Lung (tissue), 12 donors: ENCODE data around the gene NGEF. TPM values are rescaled to one million over a fixed set of nuclear protein-coding genes. Genes with fewer than 3 reads are reported as not detected.

Experiments
- ATAC-seq: fragments of 200-7000 bp; cut with Tn5 transposase; one replicate; pipeline ENCODE4 v1.9.1; 2020; ENCODE audit warnings: moderate number of reproducible peaks; ENCODE audit not compliant: insufficient read depth, low FRiP score
- DNase-seq, 3 donors: peaks; one replicate each; pipeline ENCODE4 v3.0.0-alpha.2; 2013 to 2017
- H3K27ac ChIP-seq, 2 donors: one replicate each; pipeline ENCODE4 v1.5.1; 2013; ENCODE audit warnings: mild to moderate bottlenecking in 2 of 2, moderate library complexity in 2 of 2, control low read depth in 1 of 2, inconsistent platforms in 1 of 2, low read depth in 1 of 2, low read length in 1 of 2
- H3K27me3 ChIP-seq, 3 donors: one replicate each; pipeline ENCODE4 v1.5.1; 2013; ENCODE audit warnings: low read length in 2 of 3; ENCODE audit not compliant: control insufficient read depth in 3 of 3, insufficient read depth in 3 of 3
- H3K36me3 ChIP-seq, 4 donors: one replicate each; pipeline ENCODE4 v1.5.1; 2013; ENCODE audit warnings: low read length in 4 of 4, mild to moderate bottlenecking in 1 of 4, moderate library complexity in 1 of 4; ENCODE audit not compliant: control insufficient read depth in 4 of 4, insufficient read depth in 4 of 4
- H3K4me1 ChIP-seq, 5 donors: one replicate each; pipeline ENCODE4 v1.5.1; 2013; ENCODE audit warnings: low read length in 5 of 5, mild to moderate bottlenecking in 2 of 5, moderate library complexity in 1 of 5; ENCODE audit not compliant: control insufficient read depth in 5 of 5, insufficient read depth in 5 of 5
- H3K4me3 ChIP-seq: one replicate; pipeline ENCODE4 v1.5.1; 2013; ENCODE audit warnings: mild to moderate bottlenecking, control low read depth, moderate library complexity
- H3K9ac ChIP-seq, 2 donors: one replicate each; pipeline ENCODE4 v1.5.1; 2013; ENCODE audit warnings: low read length in 2 of 2, control low read depth in 1 of 2; ENCODE audit not compliant: insufficient read depth in 1 of 2
- H3K9me3 ChIP-seq, 4 donors: one replicate each; pipeline ENCODE4 v1.5.1; 2013; ENCODE audit warnings: low read length in 3 of 4, mild to moderate bottlenecking in 1 of 4, moderate library complexity in 1 of 4; ENCODE audit not compliant: control insufficient read depth in 4 of 4, insufficient read depth in 3 of 4
- WGBS, 2 donors: extraction: QIAGEN DNeasy Blood & Tissue Kit; methylation state at CpG; one replicate each; pipeline ENCODE4 v1.1.7; 2013; 5-methylcytosine and 5-hydroxymethylcytosine counted together
- polyA plus RNA-seq, 2 donors: library from polyadenylated mRNA; stranded (reverse); fragments of 200-250 nt; gene quantifications; one replicate each; pipeline ENCODE4 v1.2.1, GENCODE V29; 2013
- total RNA-seq, 2 donors: library from RNA; depleted of rRNA in 1 of 2; stranded (reverse); fragments of >200 nt in 1 of 2; gene quantifications; one replicate each; pipeline ENCODE4 v1.2.1, GENCODE V29; 2014 to 2021
- TF ChIP-seq, protein P1 (sequence below): IDR thresholded peaks from 2 replicates; pipeline ENCODE4 v1.5.1; 2012; ENCODE audit warnings: mild to moderate bottlenecking; ENCODE audit errors: control extremely low read depth, extremely low read depth
- donor health status: control.
- donor health status: control.
- donor health status: Bipolar disorder and iron deficiency.
- donor health status: healthy.
- donor health status: DM: yes; HTN: yes; CAD: no.

Gene NGEF
- total and polyA plus RNA-seq, 4 donors = 0.35 to 2.4 (median 1.5) TPM

DNA sequence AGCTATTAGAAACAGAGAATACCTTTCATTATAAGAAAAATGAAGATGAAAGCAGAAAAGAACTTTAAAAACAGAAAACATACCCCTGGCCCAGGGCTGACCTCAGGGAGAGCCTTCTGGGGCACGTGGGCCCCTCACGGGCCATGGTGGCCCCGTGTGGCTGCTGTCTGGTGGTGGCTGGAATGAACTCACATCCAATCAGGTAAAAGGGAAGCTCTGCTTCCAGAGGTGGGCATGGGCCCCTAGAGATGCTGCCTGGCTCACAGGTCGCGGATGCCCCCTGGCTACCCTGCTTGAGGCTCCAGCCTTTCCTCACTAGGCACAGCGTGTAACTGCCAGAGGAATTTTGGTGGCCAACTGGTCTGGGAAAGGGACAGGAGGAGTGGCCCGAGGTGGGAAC lies 126.4 kb downstream of the NGEF start:
- TF ChIP-seq, protein P1, sequence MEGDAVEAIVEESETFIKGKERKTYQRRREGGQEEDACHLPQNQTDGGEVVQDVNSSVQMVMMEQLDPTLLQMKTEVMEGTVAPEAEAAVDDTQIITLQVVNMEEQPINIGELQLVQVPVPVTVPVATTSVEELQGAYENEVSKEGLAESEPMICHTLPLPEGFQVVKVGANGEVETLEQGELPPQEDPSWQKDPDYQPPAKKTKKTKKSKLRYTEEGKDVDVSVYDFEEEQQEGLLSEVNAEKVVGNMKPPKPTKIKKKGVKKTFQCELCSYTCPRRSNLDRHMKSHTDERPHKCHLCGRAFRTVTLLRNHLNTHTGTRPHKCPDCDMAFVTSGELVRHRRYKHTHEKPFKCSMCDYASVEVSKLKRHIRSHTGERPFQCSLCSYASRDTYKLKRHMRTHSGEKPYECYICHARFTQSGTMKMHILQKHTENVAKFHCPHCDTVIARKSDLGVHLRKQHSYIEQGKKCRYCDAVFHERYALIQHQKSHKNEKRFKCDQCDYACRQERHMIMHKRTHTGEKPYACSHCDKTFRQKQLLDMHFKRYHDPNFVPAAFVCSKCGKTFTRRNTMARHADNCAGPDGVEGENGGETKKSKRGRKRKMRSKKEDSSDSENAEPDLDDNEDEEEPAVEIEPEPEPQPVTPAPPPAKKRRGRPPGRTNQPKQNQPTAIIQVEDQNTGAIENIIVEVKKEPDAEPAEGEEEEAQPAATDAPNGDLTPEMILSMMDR = no peak
- Histone ChIP-seq H3K4me3 (no peak overlapping the region), H3K9me3 (no peaks in the 10 kb centered on the region), H3K27ac (no peak overlapping the region), H3K36me3 (no peaks in the 10 kb centered on the region), H3K9ac (no peak overlapping the region), H3K4me1 (peaks cover 0 to 3% (median 0%) of the 10 kb centered on the region in 5 donors), H3K27me3 (peaks cover 0 to 6% (median 0%) of the 10 kb centered on the region in 3 donors)
- DNase-seq = no peak
- no peak for ATAC-seq
- WGBS, 2 donors = 82% methylated on average over 7 of the region's 7 CpGs

DNA sequence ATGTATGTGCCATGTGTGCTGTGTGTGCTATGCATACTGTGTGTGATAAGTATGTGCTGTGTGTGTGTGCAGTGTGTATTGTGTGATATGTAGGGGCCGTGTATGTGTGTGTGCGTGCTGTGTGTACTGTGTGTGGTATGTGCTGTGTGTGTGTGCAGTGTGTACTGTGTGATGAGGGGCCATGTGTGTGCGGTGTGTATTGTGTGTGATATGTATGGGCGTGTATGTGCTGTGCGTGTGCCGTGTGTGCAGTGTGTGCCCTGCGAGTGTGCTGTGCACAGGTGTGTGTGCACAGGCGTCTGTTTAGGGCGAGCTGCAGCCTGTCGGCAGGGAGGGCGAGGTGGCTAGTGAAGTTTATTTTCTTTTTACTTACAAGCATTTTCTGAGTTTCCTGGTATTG lies 126.9 kb downstream of the NGEF start:
- no peak overlapping the region for H3K9ac ChIP-seq
- no peaks in the 10 kb centered on the region for H3K36me3 ChIP-seq
- H3K4me1 ChIP-seq = peaks cover 0 to 3% (median 0%) of the 10 kb centered on the region in 5 donors
- peaks cover 0 to 6% (median 0%) of the 10 kb centered on the region in 3 donors for H3K27me3 ChIP-seq
- no peak for ATAC-seq
- no peak overlapping the region for H3K4me3 ChIP-seq
- 89 to 91% methylated on average over 11 of the region's 11 CpGs for WGBS, 2 donors
- no peak overlapping the region for H3K27ac ChIP-seq
- no peaks in the 10 kb centered on the region for H3K9me3 ChIP-seq
- TF ChIP-seq, protein P1 = no peak
- DNase-seq = no peak

DNA sequence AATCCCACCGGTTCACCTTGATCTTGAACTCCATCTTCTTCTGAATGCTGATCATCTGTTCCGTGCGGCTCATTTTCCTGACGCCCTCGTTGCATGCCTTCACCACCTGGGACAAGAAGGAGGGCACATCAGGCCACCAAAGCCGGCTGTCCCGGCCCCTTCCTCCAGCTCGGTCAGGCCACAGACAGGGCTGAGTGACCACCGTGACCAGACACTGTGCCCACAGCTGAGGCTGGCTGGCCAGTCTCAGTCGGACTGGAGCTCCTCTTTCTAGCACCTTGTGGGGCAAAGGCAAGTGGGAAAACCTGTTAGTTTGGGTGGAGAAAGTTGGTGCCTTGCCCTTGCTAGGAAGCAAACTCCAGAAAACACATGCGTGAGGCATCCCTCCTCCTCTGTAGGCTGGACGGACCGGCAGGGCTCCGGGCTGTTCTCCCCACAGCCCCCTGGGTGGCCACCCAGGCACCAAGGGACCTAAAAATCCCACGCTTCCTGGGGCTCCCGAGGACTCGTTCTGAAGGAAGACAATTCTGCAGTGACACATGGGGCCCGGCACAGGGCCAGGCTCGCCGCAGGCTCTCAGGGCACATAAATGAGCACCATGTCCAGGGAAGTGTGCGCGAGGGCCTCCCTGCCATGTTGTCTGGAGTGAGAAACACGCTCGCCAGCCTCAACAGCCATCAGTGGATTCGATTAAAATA lies 127.6 kb downstream of the NGEF start:
- TF ChIP-seq, protein P1 = no peak

More for the DNA sequence above, 127.6 kb downstream of the NGEF start:
- H3K9ac ChIP-seq = no peak overlapping the region
- ATAC-seq (no peak), DNase-seq (peak in 1 of 3 donors; percentile 27)
- no peaks in the 10 kb centered on the region for H3K4me1 ChIP-seq
- H3K36me3 ChIP-seq = no peaks in the 10 kb centered on the region
- H3K27ac ChIP-seq = no peak overlapping the region
- H3K4me3 ChIP-seq = no peak overlapping the region
- 75 to 87% methylated on average over 25 of the region's 25 CpGs for WGBS, 2 donors
- H3K27me3 ChIP-seq = peaks cover 0 to 6% (median 0%) of the 10 kb centered on the region in 3 donors
- no peaks in the 10 kb centered on the region for H3K9me3 ChIP-seq
